ENCODE measurements around the gene SPOUT1.

- TF ChIP-seq CTCF (IDR thresholded peaks at IDR 0.05 in 2 of 3, conservative IDR thresholded peaks at IDR 0.05 in 1 of 3; ENCODE audit: borderline replicate concordance in 1 of 3, insufficient read depth in 1 of 3, low read depth in 2 of 3, low read length in 2 of 3) (0 out of 6 replicates have a peak, but pooled peaks of 1 of the 3 experiments have one; percentile 12), POLR2A (IDR thresholded peaks at IDR 0.05; ENCODE audit: borderline replicate concordance, extremely low read depth, insufficient read depth, insufficient read length) (no peak), EZH2 (IDR thresholded peaks at IDR 0.05) (no peak)
Measured at GRCh38 chr9:128824911-128825310, 4.7 kb downstream of the SPOUT1 start.

Data from HCT116 (cell line).